ENCODE results near the gene PTPRD. TPM values are rescaled to one million over a fixed set of nuclear protein-coding genes. Genes with fewer than 3 reads are reported as not detected.

PTPRD gene
- total RNA-seq, 2 experiments from 2014 or later = 0.03 TPM; not detected in 1

DNA sequence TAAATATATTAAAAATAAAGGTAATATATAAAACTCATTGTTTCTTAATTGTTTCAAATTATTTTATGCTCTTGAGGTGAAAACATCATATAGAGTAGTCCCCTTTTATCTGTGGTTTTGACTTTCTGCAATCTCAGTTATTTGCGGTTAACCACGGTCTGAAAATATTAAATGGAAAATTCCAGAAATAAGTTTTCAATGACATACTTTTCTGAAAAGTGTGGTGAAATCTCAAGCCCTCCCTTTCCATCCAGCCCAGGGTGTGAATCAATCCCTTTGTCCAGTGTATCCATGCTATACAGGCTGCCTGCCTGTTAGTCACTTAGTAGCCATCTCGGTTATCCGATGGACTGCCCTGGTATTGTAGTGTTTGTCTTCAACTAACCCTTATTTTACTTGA, 2266.5 kb downstream of the PTPRD start:
- no peaks in the 10 kb centered on the region for H3K9me3 ChIP-seq (ENCODE audit: low read length)
- H3K4me3 ChIP-seq (ENCODE audit: low read depth, low read length, poor library complexity, severe bottlenecking) = no peak overlapping the region
- no peak overlapping the region for H2AFZ ChIP-seq (ENCODE audit: low read length)
- POLR2A ChIA-PET = no interaction called here
- TF ChIP-seq, protein P1, sequence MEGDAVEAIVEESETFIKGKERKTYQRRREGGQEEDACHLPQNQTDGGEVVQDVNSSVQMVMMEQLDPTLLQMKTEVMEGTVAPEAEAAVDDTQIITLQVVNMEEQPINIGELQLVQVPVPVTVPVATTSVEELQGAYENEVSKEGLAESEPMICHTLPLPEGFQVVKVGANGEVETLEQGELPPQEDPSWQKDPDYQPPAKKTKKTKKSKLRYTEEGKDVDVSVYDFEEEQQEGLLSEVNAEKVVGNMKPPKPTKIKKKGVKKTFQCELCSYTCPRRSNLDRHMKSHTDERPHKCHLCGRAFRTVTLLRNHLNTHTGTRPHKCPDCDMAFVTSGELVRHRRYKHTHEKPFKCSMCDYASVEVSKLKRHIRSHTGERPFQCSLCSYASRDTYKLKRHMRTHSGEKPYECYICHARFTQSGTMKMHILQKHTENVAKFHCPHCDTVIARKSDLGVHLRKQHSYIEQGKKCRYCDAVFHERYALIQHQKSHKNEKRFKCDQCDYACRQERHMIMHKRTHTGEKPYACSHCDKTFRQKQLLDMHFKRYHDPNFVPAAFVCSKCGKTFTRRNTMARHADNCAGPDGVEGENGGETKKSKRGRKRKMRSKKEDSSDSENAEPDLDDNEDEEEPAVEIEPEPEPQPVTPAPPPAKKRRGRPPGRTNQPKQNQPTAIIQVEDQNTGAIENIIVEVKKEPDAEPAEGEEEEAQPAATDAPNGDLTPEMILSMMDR (conservative IDR thresholded peaks at IDR 0.05; ENCODE audit: low read length) = no peak
- no peak for TF ChIP-seq EZH2phosphoT487 (IDR thresholded peaks at IDR 0.05; ENCODE audit: borderline replicate concordance, low read depth, low read length)
- CTCF ChIA-PET (ENCODE audit: unreplicated experiment) = no interaction called here
- H3K79me2 ChIP-seq (ENCODE audit: insufficient read depth, low read depth, low read length) = no peaks in the 10 kb centered on the region
- H3K36me3 ChIP-seq (ENCODE audit: insufficient read depth, low read length) = no peaks in the 10 kb centered on the region
- H4K20me1 ChIP-seq (ENCODE audit: insufficient read depth, low read length) = no peaks in the 10 kb centered on the region
- H3K27ac ChIP-seq (ENCODE audit: low read depth, low read length, poor library complexity, severe bottlenecking) = no peak overlapping the region
- no peak for DNase-seq (ENCODE audit: low spot score)
- no peaks in the 10 kb centered on the region for H3K9me2 ChIP-seq (ENCODE audit: insufficient read depth, low read length)
- H3K4me2 ChIP-seq (ENCODE audit: low read length) = no peak overlapping the region
- H3K4me1 ChIP-seq (ENCODE audit: insufficient read depth, low read length, poor library complexity, severe bottlenecking) = no peaks in the 10 kb centered on the region
- intact Hi-C loops (cut with micrococcal nuclease; ENCODE audit: unreplicated experiment) = no loop called here
- BruUV-seq (replicated peaks) = no TSS peak

DNA sequence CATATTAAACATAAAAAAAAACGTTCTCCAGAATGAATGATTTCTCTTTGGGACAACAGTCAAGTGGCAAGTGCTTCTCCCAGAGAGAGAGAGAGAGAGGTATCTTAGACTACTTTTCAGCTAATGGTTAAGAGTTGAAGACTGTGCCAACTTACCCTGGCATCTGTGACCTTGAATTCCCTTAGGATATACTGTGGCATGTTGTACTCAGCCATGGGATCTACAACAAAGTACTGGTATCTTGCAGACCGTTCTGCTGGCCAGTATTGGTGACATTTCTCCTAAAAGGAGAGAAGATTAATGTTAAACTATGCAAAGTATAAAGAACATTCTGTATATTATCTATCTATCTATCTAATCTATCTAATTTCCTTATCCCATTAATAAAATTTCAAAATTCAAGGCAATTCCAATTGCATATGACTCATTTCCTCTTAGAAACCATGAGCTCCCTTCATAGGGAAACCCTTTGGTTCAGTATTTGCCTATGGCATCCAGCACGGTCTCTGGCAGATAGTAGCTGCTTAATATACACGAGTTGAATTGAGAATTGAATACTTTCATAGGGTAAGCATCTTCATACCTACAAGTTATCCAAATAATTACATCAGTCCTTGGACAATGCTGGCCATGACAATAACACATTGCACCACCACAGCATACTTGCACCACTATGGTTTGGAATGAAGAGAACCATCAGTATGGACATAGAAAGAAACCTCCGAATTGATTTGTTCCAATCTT, 2273.9 kb downstream of the PTPRD start:
- no peaks in the 10 kb centered on the region for H3K79me2 ChIP-seq (ENCODE audit: insufficient read depth, low read depth, low read length)
- intact Hi-C loops (cut with micrococcal nuclease; ENCODE audit: unreplicated experiment) = no loop called here
- H4K20me1 ChIP-seq (ENCODE audit: insufficient read depth, low read length) = no peaks in the 10 kb centered on the region
- CTCF ChIA-PET (ENCODE audit: unreplicated experiment) = no interaction called here
- DNase-seq (ENCODE audit: low spot score) = no peak
- H3K4me1 ChIP-seq (ENCODE audit: insufficient read depth, low read length, poor library complexity, severe bottlenecking) = no peaks in the 10 kb centered on the region
- no peaks in the 10 kb centered on the region for H3K9me2 ChIP-seq (ENCODE audit: insufficient read depth, low read length)
- TF ChIP-seq, protein P1 (conservative IDR thresholded peaks at IDR 0.05; ENCODE audit: low read length) = no peak
- TF ChIP-seq EZH2phosphoT487 (IDR thresholded peaks at IDR 0.05; ENCODE audit: borderline replicate concordance, low read depth, low read length) = no peak
- BruUV-seq (replicated peaks) = no TSS peak
- no peak overlapping the region for H3K4me2 ChIP-seq (ENCODE audit: low read length)
- H3K4me3 ChIP-seq (ENCODE audit: low read depth, low read length, poor library complexity, severe bottlenecking) = no peak overlapping the region
- no peaks in the 10 kb centered on the region for H3K9me3 ChIP-seq (ENCODE audit: low read length)
- H3K27ac ChIP-seq (ENCODE audit: low read depth, low read length, poor library complexity, severe bottlenecking) = no peak overlapping the region
- H3K36me3 ChIP-seq (ENCODE audit: insufficient read depth, low read length) = no peaks in the 10 kb centered on the region
- no peak overlapping the region for H2AFZ ChIP-seq (ENCODE audit: low read length)
- POLR2A ChIA-PET = interaction anchor here (0.6 to 1.1 kb wide), 3 partner anchors 32 to 178 kb away, joined by 3 to 7 read pairs (median 4); no protein-coding TSS in a partner anchor

All from OCI-LY7 (cell line).